NCI-H510A (cell line): ENCODE measurements around the gene LINC01488.

Experiments used
- DNase-seq: peaks from one replicate; lab custom pipeline; 2025; lab: John Stamatoyannopoulos, UW

LINC01488 gene

GRCh38 chr11:69481393-69481844, at the start of gene LINC01488:
TSS of gene LINC01488 (plus strand) at chr11:69481663.
- no peak for DNase-seq

- no peak for DNase-seq
Measured at GRCh38 chr11:69431893-69432738, 49.3 kb upstream of the LINC01488 start.

GRCh38 chr11:69433741-69434140, 47.7 kb upstream of the LINC01488 start:
- DNase-seq = no peak

- no peak for DNase-seq
Measured at GRCh38 chr11:69434471-69434931, 47.0 kb upstream of the LINC01488 start.

- no peak for DNase-seq
Measured at GRCh38 chr11:69435161-69435986, 46.1 kb upstream of the LINC01488 start.

GRCh38 chr11:69436041-69436982, 45.2 kb upstream of the LINC01488 start:
- no peak for DNase-seq

- DNase-seq = no peak
Measured at GRCh38 chr11:69437001-69437875, 44.2 kb upstream of the LINC01488 start.

- DNase-seq = no peak
Measured at GRCh38 chr11:69437876-69438205, 43.6 kb upstream of the LINC01488 start.

GRCh38 chr11:69438286-69438920, 43.1 kb upstream of the LINC01488 start:
- no peak for DNase-seq

GRCh38 chr11:69439127-69439526, 42.3 kb upstream of the LINC01488 start:
- no peak for DNase-seq

GRCh38 chr11:69439651-69440464, 41.6 kb upstream of the LINC01488 start:
- DNase-seq = no peak

- no peak for DNase-seq
Measured at GRCh38 chr11:69440876-69441275, 40.6 kb upstream of the LINC01488 start.

GRCh38 chr11:69442012-69442806, 39.3 kb upstream of the LINC01488 start:
- DNase-seq = no peak

GRCh38 chr11:69442807-69443137, 38.7 kb upstream of the LINC01488 start:
- DNase-seq = no peak

- peak; percentile 46 for DNase-seq
Measured at GRCh38 chr11:69443138-69443967, 38.1 kb upstream of the LINC01488 start.

- DNase-seq = no peak
Measured at GRCh38 chr11:69443968-69444364, 37.5 kb upstream of the LINC01488 start.

- no peak for DNase-seq
Measured at GRCh38 chr11:69444381-69445130, 36.9 kb upstream of the LINC01488 start.
